Ishikawa (cell line): Measurements from ENCODE around the gene CD37.

Experiments
- CEBPB ChIP-seq: IDR thresholded peaks from 2 replicates; pipeline ENCODE4 v1.6.1; 2012
- CREB1 ChIP-seq: IDR thresholded peaks from 2 replicates; pipeline ENCODE4 v1.6.1; 2012; ENCODE audit warnings: low read depth
- FOXM1 ChIP-seq: IDR thresholded peaks from 2 replicates; pipeline ENCODE4 v1.6.1; 2012; ENCODE audit warnings: low read depth, borderline replicate concordance
- MAX ChIP-seq: IDR thresholded peaks from 2 replicates; pipeline ENCODE4 v1.6.1; 2012
- RAD21 ChIP-seq: IDR thresholded peaks from 2 replicates; pipeline ENCODE4 v1.6.1; 2012; ENCODE audit warnings: low read depth
- REST ChIP-seq: IDR thresholded peaks from 2 replicates; pipeline ENCODE4 v1.6.1; 2012; ENCODE audit warnings: low read depth, mild to moderate bottlenecking
- YY1 ChIP-seq: IDR thresholded peaks from 2 replicates; pipeline ENCODE4 v1.6.1; 2012; ENCODE audit warnings: low read depth

GRCh38 chr19:49301866-49302252 is 33.3 kb upstream of the CD37 start:
- TF ChIP-seq FOXM1 = no peak
- no peak for TF ChIP-seq CREB1
- no peak for TF ChIP-seq CEBPB
- TF ChIP-seq RAD21 = no peak
- TF ChIP-seq YY1 = no peak
- no peak for TF ChIP-seq REST
- no peak for TF ChIP-seq MAX
